Activated CD8-positive, alpha-beta memory T cell treated with anti-CD3 and anti-CD28 coated beads, Interleukin-2, amount 50 U/mL, for 4 hours (primary cell): ENCODE results near the gene KLF4.

Experiments used
- DNase-seq: peaks from one replicate; pipeline ENCODE4 v3.0.0-alpha.2; 2020

KLF4 gene

GRCh38 chr9:107447081-107447480 is 42.5 kb downstream of the KLF4 start:
- DNase-seq, result no peak

GRCh38 chr9:107446491-107446890 is 43.1 kb downstream of the KLF4 start:
- no peak for DNase-seq

GRCh38 chr9:107443786-107444185 is 45.8 kb downstream of the KLF4 start:
- no peak for DNase-seq

GRCh38 chr9:107439991-107440456 is 49.5 kb downstream of the KLF4 start:
- DNase-seq, result no peak

GRCh38 chr9:107438211-107439031 is 51.1 kb downstream of the KLF4 start:
- DNase-seq, result no peak

GRCh38 chr9:107437716-107438115 is 51.9 kb downstream of the KLF4 start:
- no peak for DNase-seq

- no peak for DNase-seq
Observed at GRCh38 chr9:107435415-107435814, 54.2 kb downstream of the KLF4 start.
